Lung (tissue), 12 donors: ENCODE results near the gene KDM4C. TPM values are rescaled to one million over a fixed set of nuclear protein-coding genes. Genes with fewer than 3 reads are reported as not detected.
A peak's percentile ranks its signal among the peaks of the same experiment; 100 is the strongest.

Source experiments
- ATAC-seq: fragments of 200-7000 bp; cut with Tn5 transposase; one replicate; pipeline ENCODE4 v1.9.1; 2020; ENCODE audit warnings: moderate number of reproducible peaks; ENCODE audit not compliant: insufficient read depth, low FRiP score
- DNase-seq, 3 donors: peaks; one replicate each; pipeline ENCODE4 v3.0.0-alpha.2; 2013 to 2017
- H3K27ac ChIP-seq, 2 donors: one replicate each; pipeline ENCODE4 v1.5.1; 2013; ENCODE audit warnings: mild to moderate bottlenecking in 2 of 2, moderate library complexity in 2 of 2, control low read depth in 1 of 2, inconsistent platforms in 1 of 2, low read depth in 1 of 2, low read length in 1 of 2
- H3K27me3 ChIP-seq, 3 donors: one replicate each; pipeline ENCODE4 v1.5.1; 2013; ENCODE audit warnings: low read length in 2 of 3; ENCODE audit not compliant: control insufficient read depth in 3 of 3, insufficient read depth in 3 of 3
- H3K36me3 ChIP-seq, 4 donors: one replicate each; pipeline ENCODE4 v1.5.1; 2013; ENCODE audit warnings: low read length in 4 of 4, mild to moderate bottlenecking in 1 of 4, moderate library complexity in 1 of 4; ENCODE audit not compliant: control insufficient read depth in 4 of 4, insufficient read depth in 4 of 4
- H3K4me1 ChIP-seq, 5 donors: one replicate each; pipeline ENCODE4 v1.5.1; 2013; ENCODE audit warnings: low read length in 5 of 5, mild to moderate bottlenecking in 2 of 5, moderate library complexity in 1 of 5; ENCODE audit not compliant: control insufficient read depth in 5 of 5, insufficient read depth in 5 of 5
- H3K4me3 ChIP-seq: one replicate; pipeline ENCODE4 v1.5.1; 2013; ENCODE audit warnings: mild to moderate bottlenecking, control low read depth, moderate library complexity
- H3K9ac ChIP-seq, 2 donors: one replicate each; pipeline ENCODE4 v1.5.1; 2013; ENCODE audit warnings: low read length in 2 of 2, control low read depth in 1 of 2; ENCODE audit not compliant: insufficient read depth in 1 of 2
- H3K9me3 ChIP-seq, 4 donors: one replicate each; pipeline ENCODE4 v1.5.1; 2013; ENCODE audit warnings: low read length in 3 of 4, mild to moderate bottlenecking in 1 of 4, moderate library complexity in 1 of 4; ENCODE audit not compliant: control insufficient read depth in 4 of 4, insufficient read depth in 3 of 4
- WGBS, 2 donors: extraction: QIAGEN DNeasy Blood & Tissue Kit; methylation state at CpG; one replicate each; pipeline ENCODE4 v1.1.7; 2013; 5-methylcytosine and 5-hydroxymethylcytosine counted together
- polyA plus RNA-seq, 2 donors: library from polyadenylated mRNA; stranded (reverse); fragments of 200-250 nt; gene quantifications; one replicate each; pipeline ENCODE4 v1.2.1, GENCODE V29; 2013
- total RNA-seq, 2 donors: library from RNA; depleted of rRNA in 1 of 2; stranded (reverse); fragments of >200 nt in 1 of 2; gene quantifications; one replicate each; pipeline ENCODE4 v1.2.1, GENCODE V29; 2014 to 2021
- TF ChIP-seq, protein P1 (sequence below): IDR thresholded peaks from 2 replicates; pipeline ENCODE4 v1.5.1; 2012; ENCODE audit warnings: mild to moderate bottlenecking; ENCODE audit errors: control extremely low read depth, extremely low read depth
- donor health status: control.
- donor health status: control.
- donor health status: Bipolar disorder and iron deficiency.
- donor health status: healthy.
- donor health status: DM: yes; HTN: yes; CAD: no.

The KDM4C gene
- total and polyA plus RNA-seq, 4 donors = 7.1 to 78.5 (median 25.0) TPM

DNA sequence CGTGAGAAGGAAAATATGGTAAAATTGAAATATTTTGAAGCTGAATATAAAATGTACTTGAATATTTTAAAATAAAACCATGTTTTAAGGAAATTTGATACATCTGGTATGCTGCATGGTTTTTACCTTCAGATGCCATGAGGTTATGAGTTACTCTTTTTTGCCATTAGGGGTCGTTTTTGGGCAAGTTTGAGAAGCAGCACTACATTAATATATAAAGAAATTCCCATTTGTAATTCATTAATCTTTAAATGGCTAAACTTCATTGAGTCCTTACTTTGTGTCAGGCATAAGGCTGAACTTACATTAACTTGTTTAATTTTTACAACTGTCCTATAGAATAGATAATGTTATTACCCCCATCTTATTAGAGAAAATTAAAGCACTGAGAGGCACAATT lies 152.3 kb downstream of the KDM4C start:
- Histone ChIP-seq H3K4me1 (peaks cover 0 to 7% (median 3%) of the 10 kb centered on the region in 5 donors), H3K4me3 (no peak overlapping the region), H3K9ac (no peak overlapping the region), H3K27ac (no peak overlapping the region), H3K36me3 (no peaks in the 10 kb centered on the region), H3K9me3 (no peaks in the 10 kb centered on the region), H3K27me3 (no peaks in the 10 kb centered on the region)
- no peak for ATAC-seq
- 50 to 57% methylated on average over 2 of the region's 2 CpGs for WGBS, 2 donors
- TF ChIP-seq, protein P1, sequence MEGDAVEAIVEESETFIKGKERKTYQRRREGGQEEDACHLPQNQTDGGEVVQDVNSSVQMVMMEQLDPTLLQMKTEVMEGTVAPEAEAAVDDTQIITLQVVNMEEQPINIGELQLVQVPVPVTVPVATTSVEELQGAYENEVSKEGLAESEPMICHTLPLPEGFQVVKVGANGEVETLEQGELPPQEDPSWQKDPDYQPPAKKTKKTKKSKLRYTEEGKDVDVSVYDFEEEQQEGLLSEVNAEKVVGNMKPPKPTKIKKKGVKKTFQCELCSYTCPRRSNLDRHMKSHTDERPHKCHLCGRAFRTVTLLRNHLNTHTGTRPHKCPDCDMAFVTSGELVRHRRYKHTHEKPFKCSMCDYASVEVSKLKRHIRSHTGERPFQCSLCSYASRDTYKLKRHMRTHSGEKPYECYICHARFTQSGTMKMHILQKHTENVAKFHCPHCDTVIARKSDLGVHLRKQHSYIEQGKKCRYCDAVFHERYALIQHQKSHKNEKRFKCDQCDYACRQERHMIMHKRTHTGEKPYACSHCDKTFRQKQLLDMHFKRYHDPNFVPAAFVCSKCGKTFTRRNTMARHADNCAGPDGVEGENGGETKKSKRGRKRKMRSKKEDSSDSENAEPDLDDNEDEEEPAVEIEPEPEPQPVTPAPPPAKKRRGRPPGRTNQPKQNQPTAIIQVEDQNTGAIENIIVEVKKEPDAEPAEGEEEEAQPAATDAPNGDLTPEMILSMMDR = peak; percentile 4
- DNase-seq = peak in 2 of 3 donors; percentile 16 to 32

DNA sequence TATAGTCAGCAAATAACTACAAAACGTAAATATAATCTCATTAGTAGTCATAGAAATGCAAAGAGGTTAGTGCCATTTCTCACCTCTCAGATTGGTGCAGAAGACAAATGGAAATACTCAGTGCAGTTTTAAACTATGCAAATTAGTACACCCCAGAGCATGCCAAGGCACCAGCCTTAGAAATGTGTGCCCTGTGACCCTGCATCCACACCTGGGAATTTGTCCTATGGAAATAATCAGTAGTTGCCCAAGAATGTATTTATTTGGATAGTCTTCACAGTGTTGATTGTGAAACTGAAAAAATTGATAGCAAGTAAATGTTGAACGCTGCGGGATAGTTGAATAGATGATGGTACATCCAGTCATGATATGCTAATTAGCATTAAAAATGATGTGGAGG lies 152.7 kb downstream of the KDM4C start:
- H3K36me3 ChIP-seq = no peaks in the 10 kb centered on the region
- no peak for ATAC-seq
- 93 to 94% methylated on average over 3 of the region's 3 CpGs for WGBS, 2 donors

GRCh38 chr9:6911901-6912638 lies 154.3 kb downstream of the KDM4C start:
- no peaks in the 10 kb centered on the region for H3K36me3 ChIP-seq
- DNase-seq (no peak), ATAC-seq (no peak)

More for the DNA sequence above, 152.7 kb downstream of the KDM4C start:
- no peak overlapping the region for H3K27ac ChIP-seq
- H3K4me3 ChIP-seq = no peak overlapping the region
- H3K9ac ChIP-seq = no peak overlapping the region
- no peak for DNase-seq
- no peaks in the 10 kb centered on the region for H3K9me3 ChIP-seq
- peaks cover 0 to 7% (median 3%) of the 10 kb centered on the region in 5 donors for H3K4me1 ChIP-seq
- no peaks in the 10 kb centered on the region for H3K27me3 ChIP-seq
- TF ChIP-seq, protein P1 = no peak

More at GRCh38 chr9:6911901-6912638, 154.3 kb downstream of the KDM4C start:
- no peak overlapping the region for H3K27ac ChIP-seq
- H3K27me3 ChIP-seq = no peaks in the 10 kb centered on the region
- TF ChIP-seq, protein P1 = no peak
- peaks cover 0 to 7% (median 3%) of the 10 kb centered on the region in 5 donors for H3K4me1 ChIP-seq
- no peaks in the 10 kb centered on the region for H3K9me3 ChIP-seq
- no peak overlapping the region for H3K4me3 ChIP-seq
- no peak overlapping the region for H3K9ac ChIP-seq
- 76 to 77% methylated on average over 3 of the region's 3 CpGs for WGBS, 2 donors
